ENCODE measurements around the gene PKN3.
A peak's percentile ranks its signal among the peaks of the same experiment; 100 is the strongest.

PKN3 gene

GRCh38 chr9:128684065-128684324 lies 18.3 kb upstream of the PKN3 start:
- Histone ChIP-seq H3K36me3 (ENCODE audit: control insufficient read depth, insufficient read depth, low read length) (no peaks in the 10 kb centered on the region; the same call in 1 of the 2 replicates), H3K4me3 (replicated peaks; ENCODE audit: low read depth, low read length) (peak overlapping the region; percentile 81), H3K27me3 (replicated peaks; ENCODE audit: control insufficient read depth, insufficient read depth, low read length) (no peaks in the 10 kb centered on the region)
- TF ChIP-seq CTCF (IDR thresholded peaks at IDR 0.05; ENCODE audit: insufficient read depth, low read length, poor library complexity, severe bottlenecking) = no peak
- DNase-seq (ENCODE audit: extremely low read depth, insufficient read length) = no peak

- peak overlapping the region; percentile 81 for H3K4me3 ChIP-seq (replicated peaks; ENCODE audit: low read depth, low read length)
- no peak for TF ChIP-seq CTCF (IDR thresholded peaks at IDR 0.05; ENCODE audit: insufficient read depth, low read length, poor library complexity, severe bottlenecking)
- peak; percentile 84 for DNase-seq (ENCODE audit: extremely low read depth, insufficient read length)
These were observed 17.7 kb upstream of the PKN3 start for GRCh38 chr9:128684325-128685199.

GRCh38 chr9:128685636-128686489 lies 16.4 kb upstream of the PKN3 start:
- H3K4me3 ChIP-seq (replicated peaks; ENCODE audit: low read depth, low read length) = peak overlapping the region; percentile 81
- DNase-seq (ENCODE audit: extremely low read depth, insufficient read length) = no peak
- no peak for TF ChIP-seq CTCF (IDR thresholded peaks at IDR 0.05; ENCODE audit: insufficient read depth, low read length, poor library complexity, severe bottlenecking)
- H3K27me3 ChIP-seq (replicated peaks; ENCODE audit: control insufficient read depth, insufficient read depth, low read length) = no peaks in the 10 kb centered on the region
- no peaks in the 10 kb centered on the region for H3K36me3 ChIP-seq (ENCODE audit: control insufficient read depth, insufficient read depth, low read length)

More at GRCh38 chr9:128684325-128685199, 17.7 kb upstream of the PKN3 start:
- H3K27me3 ChIP-seq (replicated peaks; ENCODE audit: control insufficient read depth, insufficient read depth, low read length) = no peaks in the 10 kb centered on the region
- no peaks in the 10 kb centered on the region for H3K36me3 ChIP-seq (ENCODE audit: control insufficient read depth, insufficient read depth, low read length)

- no peaks in the 10 kb centered on the region for H3K27me3 ChIP-seq (replicated peaks; ENCODE audit: control insufficient read depth, insufficient read depth, low read length)
- DNase-seq (ENCODE audit: extremely low read depth, insufficient read length) = no peak
- no peak overlapping the region for H3K4me3 ChIP-seq (replicated peaks; ENCODE audit: low read depth, low read length)
- no peak for TF ChIP-seq CTCF (IDR thresholded peaks at IDR 0.05; ENCODE audit: insufficient read depth, low read length, poor library complexity, severe bottlenecking)
- no peaks in the 10 kb centered on the region; the same call in 1 of the 2 replicates for H3K36me3 ChIP-seq (ENCODE audit: control insufficient read depth, insufficient read depth, low read length)
These were observed 14.8 kb upstream of the PKN3 start for GRCh38 chr9:128687453-128687852.

- H3K36me3 ChIP-seq (ENCODE audit: control insufficient read depth, insufficient read depth, low read length) = peaks cover 2% of the 10 kb centered on the region; the same call in 1 of the 2 replicates
- H3K27me3 ChIP-seq (replicated peaks; ENCODE audit: control insufficient read depth, insufficient read depth, low read length) = no peaks in the 10 kb centered on the region
- TF ChIP-seq CTCF (IDR thresholded peaks at IDR 0.05; ENCODE audit: insufficient read depth, low read length, poor library complexity, severe bottlenecking) = no peak
- peak within 1 kb of the TSS; percentile 95 for H3K4me3 ChIP-seq (replicated peaks; ENCODE audit: low read depth, low read length)
- peak; percentile 98 for DNase-seq (ENCODE audit: extremely low read depth, insufficient read length)
These were observed 13.6 kb upstream of the PKN3 start, which contains the start of gene SET for GRCh38 chr9:128688501-128689292. Gene SET, plus strand, starts transcription at chr9:128689222. Its CDS starts 361 bp downstream, at chr9:128689583.

Measured in GM06990 (cell line).